ENCODE measurements around the gene MLXIPL. TPM values are rescaled to one million over a fixed set of nuclear protein-coding genes. Genes with fewer than 3 reads are reported as not detected.

MLXIPL gene
- total and polyA plus RNA-seq, 11 donors = 0.42 to 10.1 (median 2.0) TPM

GRCh38 chr7:73647725-73648592 is 23.6 kb upstream of the MLXIPL start:
- Histone ChIP-seq H3K27ac (no peak overlapping the region), H3K4me3 (peak overlapping the region in 11 of 12 donors; percentile 22 to 48 (median 39)), H3K4me1 (peaks cover 0 to 11% (median 1%) of the 10 kb centered on the region in 12 donors), H3K27me3 (peaks cover 11 to 55% (median 21%) of the 10 kb centered on the region in 9 donors), H3K36me3 (no peaks in the 10 kb centered on the region), H3K9me3 (no peaks in the 10 kb centered on the region)
- TF ChIP-seq CTCF (IDR thresholded peaks at IDR 0.05) (peak in 1 of 12 donors; percentile 23), POLR2A (IDR thresholded peaks at IDR 0.05) (no peak)
- 1 to 2% (median 1%) methylated on average over 21 to 62 of the region's 62 CpGs for WGBS, 4 donors
- DNase-seq (no peak), ATAC-seq (peak in 1 of 4 donors; percentile 56)
- intact Hi-C loops (cut with DNase I) = no loop called here

- WGBS, 4 donors = 39 to 66% (median 42%) methylated on average over 8 to 16 of the region's 16 CpGs
- intact Hi-C loops (cut with DNase I) = no loop called here
- TF ChIP-seq POLR2A (IDR thresholded peaks at IDR 0.05) (no peak), CTCF (IDR thresholded peaks at IDR 0.05) (no peak)
- Histone ChIP-seq H3K4me1 (peaks cover 0 to 11% (median 1%) of the 10 kb centered on the region in 12 donors), H3K4me3 (peak overlapping the region in 1 of 12 donors; percentile 43), H3K27me3 (peaks cover 11 to 63% (median 23%) of the 10 kb centered on the region in 9 donors), H3K36me3 (no peaks in the 10 kb centered on the region), H3K9me3 (peaks cover 0 to under 1% (median 0%) of the 10 kb centered on the region in 12 donors), H3K27ac (no peak overlapping the region)
- DNase-seq (no peak), ATAC-seq (no peak)
Observed at GRCh38 chr7:73646785-73647724, 22.7 kb upstream of the MLXIPL start.

- Histone ChIP-seq H3K27me3 (peaks cover 11 to 55% (median 23%) of the 10 kb centered on the region in 9 donors), H3K4me3 (no peak overlapping the region), H3K4me1 (peaks cover 0 to 11% (median 1%) of the 10 kb centered on the region in 12 donors), H3K9me3 (peaks cover 0 to 14% (median 2%) of the 10 kb centered on the region in 12 donors), H3K36me3 (no peaks in the 10 kb centered on the region), H3K27ac (no peak overlapping the region)
- intact Hi-C loops (cut with DNase I) = no loop called here
- ATAC-seq = no peak
- DNase-seq = no peak
- TF ChIP-seq CTCF (IDR thresholded peaks at IDR 0.05) = no peak
- TF ChIP-seq POLR2A (IDR thresholded peaks at IDR 0.05) = no peak
- WGBS, 4 donors = 39 to 57% (median 42%) methylated on average over 3 to 4 of the region's 4 CpGs
Observed at GRCh38 chr7:73645643-73646174, 21.4 kb upstream of the MLXIPL start.
